VCaP (cell line): ENCODE data around the gene UGT1A6.

ENCODE experiments used
- H3K27ac ChIP-seq: fragments of 450-650 bp; 2 replicates; pipeline ENCODE4 v1.5.1; 2017
- TF ChIP-seq, protein P1 (sequence below): fragments of 450-650 bp; conservative IDR thresholded peaks from 2 replicates; pipeline ENCODE4 v1.5.1; 2017; ENCODE audit warnings: mild to moderate bottlenecking, moderate library complexity

UGT1A6 gene

DNA sequence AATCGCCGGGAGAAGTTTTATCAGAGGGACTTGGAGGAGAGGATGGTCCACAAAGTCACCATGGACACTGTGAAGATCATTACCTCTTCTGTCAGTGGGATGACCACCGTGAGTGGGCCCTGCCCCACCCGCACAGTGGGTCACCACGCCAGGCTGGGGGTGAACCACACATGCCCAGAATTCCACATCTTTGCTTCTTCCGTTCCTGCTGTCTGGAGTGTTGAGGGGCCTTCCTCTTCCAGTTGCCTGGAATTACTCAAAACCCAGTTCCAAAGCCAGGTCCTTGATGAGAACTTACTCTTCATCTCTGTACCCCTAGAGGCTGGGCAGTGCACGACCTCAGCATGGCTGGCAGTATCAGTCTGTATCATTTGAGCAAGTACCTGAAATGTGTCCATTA lies 107.5 kb downstream of the UGT1A6 start:
- H3K27ac ChIP-seq: no peak overlapping the region
- TF ChIP-seq, protein P1, sequence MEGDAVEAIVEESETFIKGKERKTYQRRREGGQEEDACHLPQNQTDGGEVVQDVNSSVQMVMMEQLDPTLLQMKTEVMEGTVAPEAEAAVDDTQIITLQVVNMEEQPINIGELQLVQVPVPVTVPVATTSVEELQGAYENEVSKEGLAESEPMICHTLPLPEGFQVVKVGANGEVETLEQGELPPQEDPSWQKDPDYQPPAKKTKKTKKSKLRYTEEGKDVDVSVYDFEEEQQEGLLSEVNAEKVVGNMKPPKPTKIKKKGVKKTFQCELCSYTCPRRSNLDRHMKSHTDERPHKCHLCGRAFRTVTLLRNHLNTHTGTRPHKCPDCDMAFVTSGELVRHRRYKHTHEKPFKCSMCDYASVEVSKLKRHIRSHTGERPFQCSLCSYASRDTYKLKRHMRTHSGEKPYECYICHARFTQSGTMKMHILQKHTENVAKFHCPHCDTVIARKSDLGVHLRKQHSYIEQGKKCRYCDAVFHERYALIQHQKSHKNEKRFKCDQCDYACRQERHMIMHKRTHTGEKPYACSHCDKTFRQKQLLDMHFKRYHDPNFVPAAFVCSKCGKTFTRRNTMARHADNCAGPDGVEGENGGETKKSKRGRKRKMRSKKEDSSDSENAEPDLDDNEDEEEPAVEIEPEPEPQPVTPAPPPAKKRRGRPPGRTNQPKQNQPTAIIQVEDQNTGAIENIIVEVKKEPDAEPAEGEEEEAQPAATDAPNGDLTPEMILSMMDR: no peak

DNA sequence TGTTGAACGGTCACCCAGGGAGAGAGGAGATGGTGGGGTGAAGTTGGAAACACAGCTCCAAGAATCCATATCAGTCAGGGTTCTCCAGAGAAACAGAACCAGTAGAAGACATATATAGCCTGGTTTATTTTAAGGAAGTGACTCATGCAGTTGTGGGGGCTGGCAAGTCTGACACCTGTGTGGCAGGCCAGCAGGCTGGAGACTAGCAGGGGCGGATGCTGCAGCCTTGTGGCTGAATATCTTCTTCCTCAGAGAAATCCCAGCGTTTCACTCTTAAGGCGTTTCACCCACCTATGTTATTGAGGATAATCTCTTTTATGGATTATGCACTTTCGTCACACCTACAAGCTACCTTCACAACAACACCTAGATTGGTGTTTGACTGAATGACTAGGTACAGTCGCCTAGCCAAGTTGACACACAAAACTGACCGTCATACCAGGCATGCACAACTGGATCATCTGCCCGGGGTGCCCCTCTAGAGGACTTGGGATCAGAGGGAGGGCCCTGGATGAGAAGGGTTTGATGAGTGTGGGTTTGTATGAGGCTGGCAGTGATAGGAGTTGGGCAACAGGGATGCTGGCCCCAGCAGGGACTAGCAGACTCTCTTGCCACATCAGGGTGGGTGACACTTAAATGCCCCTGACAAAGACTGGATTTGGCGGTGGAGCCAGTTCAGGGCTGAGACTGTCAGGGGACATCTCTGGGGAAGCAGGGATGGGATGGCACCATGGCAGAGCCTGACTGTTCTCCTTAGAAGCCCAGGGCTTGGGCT lies 108.9 kb downstream of the UGT1A6 start:
- H3K27ac ChIP-seq: no peak overlapping the region
- TF ChIP-seq, protein P1: no peak

DNA sequence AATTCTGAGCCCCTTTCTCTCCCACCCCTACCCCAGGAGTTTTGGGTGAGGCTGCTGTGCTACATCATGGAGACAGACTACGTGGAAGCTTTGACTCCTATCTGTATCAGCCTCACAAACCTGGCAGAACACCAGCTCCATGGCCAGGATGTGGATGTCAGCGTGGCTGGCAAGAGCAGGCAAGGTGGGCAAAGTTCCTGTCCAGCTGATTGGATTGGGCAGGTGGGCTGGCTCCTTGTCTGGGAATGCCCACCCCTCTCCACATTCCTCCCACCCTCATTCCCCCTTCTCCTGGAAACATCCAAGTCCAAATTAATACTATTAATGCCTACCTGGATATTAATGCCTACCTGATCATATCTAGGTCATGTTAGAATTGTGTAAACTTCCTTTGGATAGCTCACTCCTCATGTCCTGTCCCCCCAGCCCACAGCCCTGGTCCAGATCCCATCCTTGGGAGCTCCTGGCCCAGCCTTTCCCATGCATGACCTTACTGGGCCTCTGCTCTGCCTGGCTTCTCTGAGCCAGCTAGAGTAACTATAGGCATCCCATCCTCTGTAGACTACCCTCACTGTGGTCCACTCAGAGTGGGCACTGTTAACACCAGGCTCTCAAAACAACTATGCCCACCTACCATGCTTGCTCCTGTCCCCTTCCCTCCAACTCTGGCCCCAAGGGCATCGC lies 109.6 kb downstream of the UGT1A6 start:
- no peak overlapping the region for H3K27ac ChIP-seq
- TF ChIP-seq, protein P1: no peak

DNA sequence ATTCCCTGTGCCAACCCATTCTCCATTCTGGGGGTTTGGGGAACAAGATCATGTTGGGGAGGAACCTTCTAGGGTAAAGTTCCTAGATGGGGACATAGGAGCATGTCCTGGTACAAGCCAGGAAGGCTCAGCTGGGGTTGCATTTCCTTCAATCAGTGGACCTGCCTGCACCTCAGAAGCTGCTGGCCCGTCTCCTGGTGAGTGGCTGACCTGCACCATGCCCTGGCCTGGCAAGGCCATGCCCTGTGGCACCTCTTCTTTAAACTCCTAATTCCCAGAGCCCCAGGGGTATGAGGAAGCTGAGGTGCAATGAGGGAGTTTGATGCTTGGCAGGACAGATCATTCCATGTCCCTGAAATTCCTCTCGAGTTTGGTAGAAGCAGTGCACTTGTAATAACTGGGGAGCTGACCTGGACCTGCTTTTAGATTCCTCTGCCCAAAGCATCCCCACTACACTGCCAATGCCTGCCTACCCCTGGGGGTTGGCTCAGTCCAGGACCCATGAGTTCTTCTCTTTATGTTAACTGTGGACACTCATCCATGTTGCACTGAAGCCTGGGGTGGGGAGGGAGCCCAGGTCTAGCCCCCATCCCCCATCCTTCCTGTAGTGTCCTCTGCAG lies 110.7 kb downstream of the UGT1A6 start:
- no peak overlapping the region for H3K27ac ChIP-seq
- TF ChIP-seq, protein P1: no peak

DNA sequence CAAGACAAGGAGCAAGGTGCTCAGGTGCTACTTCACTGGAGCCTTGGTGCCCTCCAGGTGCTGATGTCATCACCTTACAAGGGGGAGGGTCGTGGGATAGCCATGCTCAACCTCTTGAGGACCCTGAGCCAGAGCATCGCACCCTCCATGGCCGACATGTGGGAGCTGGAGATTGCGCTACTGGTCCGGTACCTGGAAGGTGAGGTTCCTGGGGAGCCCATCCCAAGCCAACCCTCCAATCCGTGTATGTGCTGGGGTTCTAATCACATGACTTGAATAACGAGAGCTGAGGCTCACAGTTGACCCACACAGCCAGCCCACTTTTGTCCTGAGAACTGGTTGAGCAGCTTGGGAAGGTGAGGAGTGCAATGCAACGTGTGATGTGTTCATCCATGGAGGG lies 111.3 kb downstream of the UGT1A6 start:
- no peak overlapping the region for H3K27ac ChIP-seq
- TF ChIP-seq, protein P1: no peak

DNA sequence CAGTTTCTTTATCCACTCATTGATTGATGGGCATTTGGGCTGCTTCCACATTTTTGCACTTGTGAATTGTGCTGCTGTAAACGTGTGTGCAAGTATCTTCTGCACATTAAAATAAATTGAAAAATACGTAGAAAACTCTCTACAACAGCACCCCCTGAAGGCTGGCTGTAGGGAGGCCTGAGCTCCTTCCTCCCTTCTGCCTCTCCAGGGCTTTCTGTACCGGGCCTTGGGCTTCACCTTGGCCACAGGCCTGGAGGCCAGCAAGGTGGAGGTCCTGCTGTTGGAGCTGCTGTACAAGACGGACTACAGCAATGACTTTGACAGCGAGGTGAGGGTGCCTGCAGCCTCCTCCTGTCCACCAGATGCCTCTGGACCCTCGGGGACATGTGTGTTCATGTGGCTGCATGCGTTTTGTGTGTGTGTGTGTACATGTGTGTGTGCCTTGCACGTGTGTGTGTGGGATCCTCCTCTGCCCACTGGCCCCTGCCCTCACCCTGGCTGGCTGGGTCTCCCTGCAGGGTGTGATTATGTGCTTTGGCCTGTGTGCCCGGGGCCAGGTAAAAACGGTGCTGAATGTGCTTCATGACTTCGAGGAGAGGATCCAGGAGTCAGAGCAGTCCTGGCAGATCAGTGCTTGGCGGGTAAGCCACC lies 114.7 kb downstream of the UGT1A6 start:
- TF ChIP-seq, protein P1: no peak
- H3K27ac ChIP-seq: no peak overlapping the region
